Right lobe of liver (tissue), 4 donors: ENCODE measurements around the gene KSR2.

Experiments used
- POLR2A ChIP-seq: fragments of 450-650 bp; IDR thresholded peaks from one replicate; pipeline ENCODE4 v1.6.1; 2017; ENCODE audit warnings: antibody characterized with exemption, mild to moderate bottlenecking
- TF ChIP-seq, protein P1 (sequence below), 4 donors: fragments of 200-600 bp in 3 of 4; fragments of 450-650 bp in 1 of 4; IDR thresholded peaks; one replicate each; pipeline versions ENCODE4 v1.5.1 to v1.8.0; 2016 to 2022; ENCODE audit warnings: antibody characterized with exemption in 4 of 4, mild to moderate bottlenecking in 2 of 4
- donor health status: DM: no; HTN: no; CAD: no.
- donor health status: DM: no; HTN: no; CAD: no.
- donor health status: DM: no; HTN: yes; CAD: no.

DNA sequence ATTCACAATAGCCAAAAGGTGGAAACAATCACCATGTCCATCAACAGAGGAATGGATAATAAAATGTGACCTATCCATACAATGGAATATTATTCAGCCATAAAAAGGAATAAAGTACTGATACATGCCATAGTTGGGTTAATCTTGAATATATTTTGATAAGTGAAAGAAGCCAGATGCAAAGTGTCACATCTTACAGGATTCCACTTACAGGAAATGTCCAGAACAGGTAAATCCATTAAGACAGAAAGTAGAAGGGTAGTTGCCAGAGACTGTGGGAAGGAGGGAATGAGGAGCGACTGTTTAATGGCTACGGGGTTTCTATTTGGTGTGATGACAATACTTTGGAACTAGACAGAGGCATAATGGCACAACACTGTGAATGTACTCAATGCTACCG is 171.6 kb downstream of the KSR2 start:
- TF ChIP-seq, protein P1, sequence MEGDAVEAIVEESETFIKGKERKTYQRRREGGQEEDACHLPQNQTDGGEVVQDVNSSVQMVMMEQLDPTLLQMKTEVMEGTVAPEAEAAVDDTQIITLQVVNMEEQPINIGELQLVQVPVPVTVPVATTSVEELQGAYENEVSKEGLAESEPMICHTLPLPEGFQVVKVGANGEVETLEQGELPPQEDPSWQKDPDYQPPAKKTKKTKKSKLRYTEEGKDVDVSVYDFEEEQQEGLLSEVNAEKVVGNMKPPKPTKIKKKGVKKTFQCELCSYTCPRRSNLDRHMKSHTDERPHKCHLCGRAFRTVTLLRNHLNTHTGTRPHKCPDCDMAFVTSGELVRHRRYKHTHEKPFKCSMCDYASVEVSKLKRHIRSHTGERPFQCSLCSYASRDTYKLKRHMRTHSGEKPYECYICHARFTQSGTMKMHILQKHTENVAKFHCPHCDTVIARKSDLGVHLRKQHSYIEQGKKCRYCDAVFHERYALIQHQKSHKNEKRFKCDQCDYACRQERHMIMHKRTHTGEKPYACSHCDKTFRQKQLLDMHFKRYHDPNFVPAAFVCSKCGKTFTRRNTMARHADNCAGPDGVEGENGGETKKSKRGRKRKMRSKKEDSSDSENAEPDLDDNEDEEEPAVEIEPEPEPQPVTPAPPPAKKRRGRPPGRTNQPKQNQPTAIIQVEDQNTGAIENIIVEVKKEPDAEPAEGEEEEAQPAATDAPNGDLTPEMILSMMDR (IDR thresholded peaks at IDR 0.05) = no peak
- no peak for TF ChIP-seq POLR2A
